HG02885 (cell line): ENCODE measurements around the gene TNS1.
"Not testable (repeated sequence)": the region's sequence is repeated elsewhere in the genome, so short reads cannot be mapped to it uniquely, and the experiment has no call there.

Experiments
- ATAC-seq: cut with Tn5 transposase; IDR thresholded peaks from one replicate; pipeline ENCODE4 v1.9.1; 2021; ENCODE audit warnings: mild to moderate bottlenecking; ENCODE audit not compliant: unreplicated experiment, poor library complexity

The TNS1 gene

GRCh38 chr2:217826520-217826919 is 176.3 kb downstream of the TNS1 start:
- ATAC-seq: no peak

- no peak for ATAC-seq
Measured at GRCh38 chr2:217825469-217826235, 177.1 kb downstream of the TNS1 start.

GRCh38 chr2:217824223-217824622 is 178.6 kb downstream of the TNS1 start:
- ATAC-seq: no peak

GRCh38 chr2:217823626-217824025 is 179.2 kb downstream of the TNS1 start:
- no peak for ATAC-seq

DNA sequence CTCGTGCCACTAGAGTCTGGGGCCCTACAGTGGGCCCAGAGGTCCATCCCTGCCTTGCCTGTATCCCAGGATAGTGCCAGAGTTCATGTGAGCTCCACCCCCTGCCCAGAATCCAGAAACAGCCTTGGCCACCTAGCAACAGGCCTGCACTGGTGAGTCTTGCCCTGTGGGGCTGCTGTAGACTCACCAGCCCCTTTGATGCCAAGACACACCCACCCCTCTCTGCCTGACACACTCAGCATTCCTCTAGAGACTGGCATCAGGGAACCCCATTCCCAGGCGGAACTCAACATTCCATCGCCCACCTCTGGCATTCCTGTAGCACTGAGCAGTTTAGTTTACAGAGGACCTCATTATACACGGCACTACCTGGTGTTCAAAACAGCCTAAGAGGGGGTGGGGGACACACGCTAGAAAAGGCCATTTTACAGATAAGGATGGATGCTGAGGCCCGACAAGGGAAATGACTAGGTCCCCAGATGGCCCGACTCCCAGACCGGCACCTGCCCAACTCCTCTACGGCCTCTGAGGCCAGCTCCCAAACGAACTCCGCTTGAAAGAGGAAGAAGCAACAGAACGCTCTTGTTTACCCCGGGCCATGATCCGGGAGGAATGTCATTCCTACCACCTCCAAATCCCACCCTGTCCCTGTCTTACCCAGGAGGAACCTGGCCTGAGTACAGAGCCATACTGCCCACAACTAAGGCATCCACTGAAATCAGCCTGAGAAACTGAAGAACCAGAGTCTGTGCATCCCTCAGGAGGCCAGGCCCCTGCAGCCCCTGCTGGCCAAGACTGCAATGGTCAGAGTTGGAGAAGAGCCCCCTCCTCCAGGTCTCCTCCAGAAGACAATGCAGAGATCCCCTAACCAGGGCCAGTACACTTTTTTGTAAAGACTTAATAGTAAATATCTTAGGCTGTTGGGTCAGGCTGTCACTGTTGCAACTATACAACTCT is 180.2 kb downstream of the TNS1 start:
- ATAC-seq: no peak

DNA sequence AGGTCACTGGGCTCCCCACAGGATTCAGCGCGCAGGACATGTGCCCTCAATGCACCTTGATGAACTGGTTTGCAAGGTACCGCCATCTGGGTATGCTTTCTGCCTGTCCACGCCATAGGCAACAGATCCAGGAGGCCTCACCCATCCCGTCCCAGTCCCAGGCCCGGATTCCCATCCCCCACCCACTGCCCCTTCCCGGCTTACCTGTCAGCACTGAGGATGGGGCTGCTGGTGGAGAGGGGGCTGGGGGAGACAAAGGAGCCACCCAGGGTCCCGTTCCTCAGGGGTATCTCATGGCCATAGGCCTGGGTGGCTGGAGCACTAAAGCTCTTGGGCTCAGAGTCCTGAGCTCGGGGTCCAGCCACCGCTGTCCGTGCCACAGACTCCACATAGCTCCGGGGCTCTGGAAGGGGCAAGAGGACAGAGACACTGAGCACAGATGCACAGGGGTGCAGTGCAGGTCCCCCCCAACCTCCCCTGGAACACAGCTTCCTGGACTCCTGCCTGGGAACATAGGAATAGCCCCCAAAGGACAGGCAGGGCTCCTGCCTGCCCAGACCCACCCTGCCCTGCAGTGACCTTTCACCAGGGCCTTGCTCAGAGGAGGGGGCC is 181.2 kb downstream of the TNS1 start:
- ATAC-seq: no peak

GRCh38 chr2:217820904-217821303 is 181.9 kb downstream of the TNS1 start:
- ATAC-seq: no peak

DNA sequence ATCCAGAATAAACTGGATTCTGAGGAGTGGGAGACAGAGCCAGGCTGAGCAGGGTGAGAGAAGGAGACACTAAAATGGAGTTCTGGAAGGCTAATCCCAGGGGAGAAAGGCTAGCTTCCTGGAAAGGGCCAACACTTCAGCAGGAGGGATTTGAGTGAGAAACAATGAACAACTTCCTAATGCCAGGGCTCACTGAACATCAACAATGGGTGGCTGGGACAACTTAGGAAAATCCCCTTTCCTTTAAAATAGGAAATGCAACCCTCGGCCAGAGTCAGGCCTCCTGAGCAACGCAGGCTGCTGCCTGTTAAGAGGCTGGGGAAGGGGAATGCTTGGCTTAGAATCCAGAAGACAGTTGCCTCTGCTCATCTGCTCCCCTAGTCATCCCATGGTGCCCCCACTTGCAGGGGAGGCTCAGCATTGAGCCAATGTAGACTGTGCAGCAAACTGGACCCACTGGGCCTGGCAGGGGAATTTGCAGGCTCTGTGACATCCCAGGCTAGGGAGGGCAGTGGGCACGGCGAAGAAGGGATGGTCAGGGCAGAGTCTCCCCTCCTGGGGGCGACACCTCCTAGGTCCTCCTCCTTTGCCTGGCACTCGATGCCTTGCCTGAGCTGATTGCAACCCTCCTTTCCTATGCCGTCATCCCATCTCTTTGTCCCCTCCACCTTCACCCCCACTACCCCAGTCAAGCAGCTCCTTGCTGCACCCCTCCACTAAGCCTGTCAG is 182.5 kb downstream of the TNS1 start:
- no peak for ATAC-seq

DNA sequence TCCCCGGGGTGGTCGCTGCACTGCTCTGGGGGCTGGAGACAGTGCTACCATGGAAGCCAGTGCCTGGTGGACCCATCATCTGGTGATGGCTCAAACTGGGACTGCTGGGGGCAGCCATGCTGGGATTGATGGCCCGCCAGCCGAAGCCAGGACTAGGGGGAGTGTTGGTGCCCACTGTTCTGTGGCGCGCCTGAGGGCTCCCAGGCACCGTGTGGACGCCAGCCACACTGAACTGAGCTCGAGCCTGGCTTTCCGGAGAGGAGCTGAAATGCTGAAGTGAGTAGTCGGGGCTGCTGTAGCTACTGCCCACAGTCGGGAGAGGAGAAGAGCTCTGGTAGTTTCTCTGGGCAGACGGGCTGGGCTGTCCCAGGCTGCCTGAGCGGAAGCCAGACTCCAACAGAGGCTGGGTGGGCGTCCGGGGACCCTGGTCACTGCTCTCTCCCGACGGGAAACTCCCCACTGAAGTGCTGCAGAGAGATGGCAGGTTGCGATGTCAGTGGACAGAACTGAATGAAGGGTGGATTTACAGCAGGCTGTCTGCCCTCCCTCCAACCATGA is 184.4 kb downstream of the TNS1 start:
- ATAC-seq: no peak

DNA sequence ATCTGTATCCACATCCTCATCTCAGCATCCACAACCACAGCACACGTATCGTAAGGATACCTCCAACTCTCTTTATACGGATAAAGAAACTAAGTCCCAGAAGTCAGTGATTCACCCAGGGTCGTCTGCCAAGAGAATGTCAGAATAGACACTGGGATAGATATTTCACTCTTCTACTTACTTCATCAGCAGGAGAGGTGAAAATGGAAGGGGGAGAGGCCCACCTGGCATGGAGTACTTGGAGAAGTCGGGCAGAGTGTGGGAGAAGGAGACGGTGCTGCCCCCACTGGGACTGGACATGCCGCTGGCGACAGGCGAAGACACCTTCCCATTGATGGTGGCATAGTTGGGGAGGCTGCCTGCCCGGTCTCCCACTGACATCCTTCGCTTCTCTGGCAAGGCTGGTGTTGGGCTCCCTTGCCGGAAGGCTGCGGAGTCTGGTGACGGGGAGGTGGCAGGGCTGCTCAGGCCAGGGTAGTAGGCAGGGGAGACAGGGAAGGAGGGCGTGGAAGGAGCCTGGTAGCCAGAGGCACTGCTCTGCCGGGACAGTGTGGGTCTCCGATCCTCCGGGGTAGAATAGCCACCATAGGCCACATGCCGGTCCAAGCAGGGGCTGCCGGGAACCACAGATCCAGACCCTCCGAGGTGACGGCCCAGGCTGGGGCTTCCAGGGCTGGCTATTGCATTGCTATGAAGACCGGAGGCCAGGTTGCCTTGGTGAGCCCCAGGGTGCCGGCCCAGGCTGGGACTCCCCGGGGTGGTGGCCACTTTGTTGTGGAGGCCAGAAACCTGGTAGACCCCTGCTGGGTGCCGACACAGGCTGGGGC is 185.1 kb downstream of the TNS1 start:
- no peak for ATAC-seq

DNA sequence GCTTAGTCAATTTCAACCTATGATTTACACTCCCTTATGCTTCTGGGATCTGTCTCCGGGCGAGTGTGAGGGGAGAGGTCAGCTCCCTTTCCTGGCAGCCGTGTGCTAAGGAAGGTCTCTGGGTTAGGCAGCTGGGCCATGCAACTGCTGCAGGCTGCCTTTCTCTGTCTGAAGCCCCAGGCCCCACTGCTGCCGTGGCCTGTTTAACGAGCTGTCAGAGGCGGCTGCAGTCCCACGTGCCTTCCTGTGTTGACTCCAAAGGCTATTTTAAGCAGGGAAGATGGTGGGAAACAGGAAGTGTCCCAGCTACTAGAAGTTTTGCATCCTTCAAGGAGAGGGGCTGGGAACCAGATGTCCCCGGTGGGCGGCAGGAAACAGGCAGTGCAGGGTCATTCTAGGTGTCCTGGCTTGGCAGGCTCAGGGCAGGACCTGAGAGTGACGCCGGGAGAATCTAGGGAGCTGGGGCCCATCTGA is 186.4 kb downstream of the TNS1 start:
- ATAC-seq: no peak

DNA sequence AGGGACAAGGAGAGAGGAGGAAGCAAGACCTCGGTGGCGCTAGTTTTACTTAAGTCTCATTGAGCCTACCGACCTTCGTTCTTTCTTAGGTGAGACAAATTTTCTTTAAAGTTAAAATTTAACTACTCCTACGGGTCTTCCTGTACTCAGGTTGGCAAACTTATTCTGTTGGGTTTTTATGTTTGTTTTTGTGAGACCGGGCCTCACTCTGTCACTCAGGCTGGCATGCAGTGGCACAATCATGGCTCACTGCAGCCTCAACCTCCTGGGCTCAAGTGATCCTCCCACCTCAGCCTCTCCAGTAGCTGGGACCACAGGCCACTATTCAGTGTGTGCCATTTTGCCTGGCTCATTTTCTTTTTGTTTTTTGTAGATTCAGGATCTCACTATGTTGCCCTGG is 189.0 kb downstream of the TNS1 start:
- no peak for ATAC-seq

- no peak for ATAC-seq
Measured at GRCh38 chr2:217812170-217812569, 190.6 kb downstream of the TNS1 start.

- ATAC-seq: no peak
Measured at GRCh38 chr2:217810260-217810659, 192.5 kb downstream of the TNS1 start.

DNA sequence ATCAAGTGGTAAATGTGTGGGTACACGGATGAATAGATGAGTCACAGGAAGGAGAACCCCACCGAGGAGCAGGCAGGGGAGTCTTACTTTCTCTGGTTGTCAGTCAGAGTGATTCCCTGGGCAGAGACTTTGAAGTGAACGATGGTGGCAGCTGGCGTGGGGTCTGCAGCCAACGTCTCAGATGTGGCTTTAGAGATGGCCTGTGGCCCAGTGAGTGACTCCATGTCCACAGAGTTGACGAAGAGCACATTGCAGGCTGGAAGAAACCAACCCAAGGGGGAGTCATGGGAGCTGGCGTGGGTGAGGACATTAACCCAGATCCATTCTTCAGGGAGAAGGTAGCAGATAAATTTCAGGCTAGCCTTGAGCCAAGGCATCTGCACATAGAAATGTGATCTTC is 193.1 kb downstream of the TNS1 start:
- ATAC-seq: no peak

- not testable (repeated sequence) for ATAC-seq
Measured at GRCh38 chr2:217808967-217809366, 193.8 kb downstream of the TNS1 start.

- ATAC-seq: no peak
Measured at GRCh38 chr2:217808326-217808725, 194.5 kb downstream of the TNS1 start.

DNA sequence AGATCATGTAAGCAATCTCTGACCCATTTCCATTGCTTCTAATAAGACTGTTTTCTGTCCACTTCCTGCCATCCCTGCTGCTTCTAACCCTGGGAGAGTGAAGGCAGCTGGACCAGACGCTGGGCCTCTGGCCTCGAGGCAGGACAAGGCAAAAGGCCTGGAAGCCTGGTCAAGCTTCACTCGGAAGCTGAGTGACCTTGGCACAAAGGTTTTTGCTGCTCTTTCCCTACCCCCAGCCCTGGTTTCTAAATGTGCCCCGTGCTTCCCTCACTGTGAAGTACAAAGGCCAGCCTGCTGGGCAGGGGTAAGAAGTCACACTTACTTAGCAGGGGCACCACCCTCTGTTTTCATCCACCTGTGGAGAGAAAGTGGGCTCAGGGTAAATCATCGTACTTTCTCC is 195.0 kb downstream of the TNS1 start:
- no peak for ATAC-seq

GRCh38 chr2:217807025-217807424 is 195.8 kb downstream of the TNS1 start:
- no peak for ATAC-seq
